ENCODE measurements around the gene NR1H3.

Gene NR1H3

DNA sequence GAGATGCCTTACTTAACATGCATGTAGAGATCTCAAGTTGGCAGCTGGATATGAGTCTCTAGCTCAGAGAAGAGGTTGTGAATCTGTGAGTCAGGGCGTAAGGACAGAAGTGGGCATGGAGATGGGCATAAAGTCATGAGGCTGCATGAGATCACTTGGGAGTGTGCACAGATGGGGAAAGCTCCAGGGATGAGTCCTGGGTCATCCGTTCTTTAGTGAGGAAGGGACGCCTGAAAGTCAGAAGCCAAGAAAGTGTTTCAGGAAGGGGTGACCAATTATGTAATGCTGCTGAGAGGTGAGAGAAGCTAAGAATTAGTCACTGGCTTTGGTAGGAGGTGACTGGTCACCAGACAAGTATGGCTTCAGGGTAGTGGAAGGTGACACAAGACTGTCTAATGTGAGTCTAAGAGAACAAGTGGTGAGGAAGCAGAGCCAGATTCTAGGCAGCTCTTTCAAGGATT lies 15.9 kb upstream of the NR1H3 start:
- Mint-ChIP-seq H3K9me3 (no peaks in the 10 kb centered on the region), H3K4me1 (peaks cover 2% of the 10 kb centered on the region), H3K27me3 (ENCODE audit: low read depth) (no peaks in the 10 kb centered on the region), H3K4me3 (no peak overlapping the region), H3K27ac (no peak overlapping the region), H3K36me3 (ENCODE audit: low read depth) (peaks cover 70% of the 10 kb centered on the region)
- TF ChIP-seq, protein P1, sequence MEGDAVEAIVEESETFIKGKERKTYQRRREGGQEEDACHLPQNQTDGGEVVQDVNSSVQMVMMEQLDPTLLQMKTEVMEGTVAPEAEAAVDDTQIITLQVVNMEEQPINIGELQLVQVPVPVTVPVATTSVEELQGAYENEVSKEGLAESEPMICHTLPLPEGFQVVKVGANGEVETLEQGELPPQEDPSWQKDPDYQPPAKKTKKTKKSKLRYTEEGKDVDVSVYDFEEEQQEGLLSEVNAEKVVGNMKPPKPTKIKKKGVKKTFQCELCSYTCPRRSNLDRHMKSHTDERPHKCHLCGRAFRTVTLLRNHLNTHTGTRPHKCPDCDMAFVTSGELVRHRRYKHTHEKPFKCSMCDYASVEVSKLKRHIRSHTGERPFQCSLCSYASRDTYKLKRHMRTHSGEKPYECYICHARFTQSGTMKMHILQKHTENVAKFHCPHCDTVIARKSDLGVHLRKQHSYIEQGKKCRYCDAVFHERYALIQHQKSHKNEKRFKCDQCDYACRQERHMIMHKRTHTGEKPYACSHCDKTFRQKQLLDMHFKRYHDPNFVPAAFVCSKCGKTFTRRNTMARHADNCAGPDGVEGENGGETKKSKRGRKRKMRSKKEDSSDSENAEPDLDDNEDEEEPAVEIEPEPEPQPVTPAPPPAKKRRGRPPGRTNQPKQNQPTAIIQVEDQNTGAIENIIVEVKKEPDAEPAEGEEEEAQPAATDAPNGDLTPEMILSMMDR (IDR thresholded peaks at IDR 0.05; ENCODE audit: unreplicated experiment in 3 of 3): no peak

DNA sequence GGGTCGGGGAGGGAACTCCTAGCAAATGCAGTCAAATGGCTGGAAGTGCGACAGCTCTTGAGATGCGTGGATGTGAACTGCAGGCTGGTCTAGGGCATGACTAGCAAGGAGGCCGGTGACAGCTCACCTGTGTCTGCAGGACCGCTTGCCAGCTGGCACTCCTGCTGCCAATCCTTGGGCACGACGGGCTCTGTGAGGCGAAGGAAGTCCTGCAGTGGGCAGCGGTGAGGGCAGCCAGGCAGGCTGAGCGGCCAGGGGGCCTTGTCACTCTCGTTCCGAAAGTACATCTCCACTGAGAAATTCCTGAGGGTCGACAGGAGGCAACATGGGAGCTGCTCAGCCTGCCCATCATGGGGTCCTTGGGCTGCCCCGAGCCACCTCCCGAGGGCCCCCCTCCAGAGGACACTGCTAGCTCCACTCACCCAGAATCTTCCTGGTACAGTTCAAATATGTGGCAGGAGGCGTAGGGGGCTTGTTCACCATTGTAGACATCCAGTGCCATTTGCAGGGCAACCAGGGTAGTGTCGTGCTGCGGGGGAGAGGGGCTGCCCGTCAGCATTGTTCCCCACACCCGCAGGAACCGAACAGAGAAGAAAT lies 15.1 kb upstream of the NR1H3 start:
- TF ChIP-seq, protein P1 (IDR thresholded peaks at IDR 0.05; ENCODE audit: unreplicated experiment in 3 of 3): no peak
- H3K27me3 Mint-ChIP-seq (ENCODE audit: low read depth): no peaks in the 10 kb centered on the region
- H3K36me3 Mint-ChIP-seq (ENCODE audit: low read depth): peaks cover 66% of the 10 kb centered on the region
- no peak overlapping the region for H3K4me3 Mint-ChIP-seq
- no peak overlapping the region for H3K27ac Mint-ChIP-seq
- H3K9me3 Mint-ChIP-seq: no peaks in the 10 kb centered on the region
- peaks cover under 1% of the 10 kb centered on the region for H3K4me1 Mint-ChIP-seq

DNA sequence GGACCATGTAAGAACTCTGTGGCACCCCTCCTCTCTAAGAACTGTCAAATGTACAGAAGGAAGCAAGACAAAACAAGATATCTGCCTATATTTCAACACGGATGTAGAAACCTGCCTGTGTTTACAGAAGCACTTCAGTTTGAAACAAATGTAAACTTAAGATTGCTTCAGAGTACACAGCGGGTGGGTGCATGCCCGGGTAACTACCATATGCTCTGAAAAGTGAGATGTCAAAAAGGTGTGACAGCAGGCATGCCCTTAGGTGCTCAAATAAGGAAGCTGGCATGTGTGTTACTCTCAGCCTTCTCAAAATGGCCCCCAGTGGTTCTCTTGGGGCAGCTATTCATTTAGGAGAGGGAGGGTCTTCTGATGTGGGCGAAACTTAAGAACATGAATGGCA lies 14.3 kb upstream of the NR1H3 start:
- TF ChIP-seq, protein P1 (IDR thresholded peaks at IDR 0.05; ENCODE audit: unreplicated experiment in 3 of 3): no peak
- H3K27ac Mint-ChIP-seq: no peak overlapping the region
- H3K4me1 Mint-ChIP-seq: peaks cover 8% of the 10 kb centered on the region
- H3K36me3 Mint-ChIP-seq (ENCODE audit: low read depth): peaks cover 61% of the 10 kb centered on the region
- H3K4me3 Mint-ChIP-seq: no peak overlapping the region
- no peaks in the 10 kb centered on the region for H3K27me3 Mint-ChIP-seq (ENCODE audit: low read depth)
- no peaks in the 10 kb centered on the region for H3K9me3 Mint-ChIP-seq

DNA sequence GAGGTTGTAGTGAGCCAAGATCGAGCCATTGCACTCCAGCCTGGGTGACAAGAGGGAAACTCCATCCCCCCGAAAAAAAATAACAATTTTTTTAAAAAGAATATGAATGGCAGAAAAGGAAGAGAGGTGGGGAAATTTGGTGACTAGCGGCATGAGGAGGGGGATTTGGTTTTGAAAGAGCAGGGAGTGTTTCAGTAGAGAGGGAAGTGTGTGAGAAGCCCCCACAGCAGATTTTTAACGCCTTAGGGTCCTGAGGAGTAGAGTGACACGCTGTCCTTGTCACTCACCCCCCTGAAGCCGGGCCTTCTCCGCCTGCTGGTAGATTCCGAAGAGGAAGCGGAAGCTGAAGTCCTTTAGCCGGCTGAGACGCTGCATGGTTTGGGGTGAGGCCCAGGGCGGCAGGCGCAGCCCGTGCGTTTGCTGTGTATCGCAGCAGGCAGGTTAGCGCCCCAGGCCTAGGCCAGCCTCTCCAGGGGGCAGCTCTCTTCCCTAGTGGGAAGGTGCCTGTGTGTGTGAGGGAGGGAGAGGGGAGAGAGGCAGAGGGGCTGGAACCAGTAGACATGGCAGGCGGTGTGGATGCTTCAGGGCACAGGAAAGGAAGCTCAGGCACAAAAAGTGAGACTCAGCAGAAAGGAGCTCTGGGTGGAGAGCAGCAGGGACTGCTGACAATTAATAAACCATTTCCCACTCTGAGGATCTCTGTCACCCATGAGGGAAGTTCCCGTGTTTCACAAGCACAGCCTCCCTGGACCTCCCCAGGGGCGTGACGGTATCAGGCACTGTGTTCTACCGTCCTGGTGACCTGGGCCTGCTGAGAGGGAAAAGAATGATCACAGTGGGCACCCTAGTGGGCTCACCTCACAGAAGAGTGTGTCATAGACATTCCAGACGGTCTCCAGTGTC lies 13.1 kb upstream of the NR1H3 start:
- H3K4me1 Mint-ChIP-seq: peaks cover 14% of the 10 kb centered on the region
- peak overlapping the region in 1 of 3 experiments; percentile 33 for H3K4me3 Mint-ChIP-seq
- H3K36me3 Mint-ChIP-seq (ENCODE audit: low read depth): peaks cover 53% of the 10 kb centered on the region
- H3K27me3 Mint-ChIP-seq (ENCODE audit: low read depth): no peaks in the 10 kb centered on the region
- H3K27ac Mint-ChIP-seq: no peak overlapping the region
- TF ChIP-seq, protein P1 (IDR thresholded peaks at IDR 0.05; ENCODE audit: unreplicated experiment in 3 of 3): no peak
- no peaks in the 10 kb centered on the region for H3K9me3 Mint-ChIP-seq

DNA sequence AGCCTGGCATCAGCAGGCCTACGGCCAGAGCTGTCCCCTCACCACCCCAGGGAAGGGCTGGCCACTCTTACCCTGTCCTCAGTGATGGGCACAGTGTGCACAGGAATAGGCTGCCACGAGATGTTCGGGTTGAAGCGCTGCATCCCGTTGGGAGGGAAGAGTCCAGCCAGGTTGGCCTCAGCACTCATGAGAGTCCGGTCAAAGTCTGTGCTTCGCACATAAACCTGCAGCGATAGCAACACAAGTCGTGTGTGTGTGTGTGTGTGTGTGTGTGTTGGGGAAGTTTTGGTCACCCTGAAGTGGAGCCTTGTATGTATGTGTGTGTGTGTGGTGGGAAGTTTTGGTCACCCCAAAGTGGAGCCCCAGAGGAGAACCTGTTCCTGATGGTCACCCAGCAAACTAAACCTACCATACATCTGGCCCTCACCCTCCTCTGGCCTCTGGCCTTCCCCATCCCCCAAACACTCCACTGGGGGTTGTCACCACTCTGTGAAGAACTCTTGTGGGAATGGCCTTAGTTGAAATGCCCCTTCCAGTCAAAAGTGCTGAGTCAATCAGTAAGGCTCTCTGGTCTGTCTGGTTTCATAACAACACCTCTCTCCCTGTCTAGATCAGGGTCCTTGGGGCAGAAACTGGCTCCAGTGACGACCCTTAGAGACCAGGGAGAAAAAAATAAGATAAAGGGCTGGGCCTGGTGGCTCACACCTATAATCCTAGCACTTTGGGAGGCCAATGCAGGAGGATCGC lies 12.0 kb upstream of the NR1H3 start:
- TF ChIP-seq, protein P1 (IDR thresholded peaks at IDR 0.05; ENCODE audit: unreplicated experiment in 3 of 3): no peak
- peak overlapping the region in 1 of 3 experiments; percentile 51 for H3K27ac Mint-ChIP-seq
- peak overlapping the region in 1 of 3 experiments; percentile 72 for H3K4me3 Mint-ChIP-seq
- H3K9me3 Mint-ChIP-seq: no peaks in the 10 kb centered on the region
- peaks cover 45% of the 10 kb centered on the region for H3K36me3 Mint-ChIP-seq (ENCODE audit: low read depth)
- no peaks in the 10 kb centered on the region for H3K27me3 Mint-ChIP-seq (ENCODE audit: low read depth)
- peaks cover 14% of the 10 kb centered on the region for H3K4me1 Mint-ChIP-seq

Measured in nephron (organoid).